Naive thymus-derived CD4-positive, alpha-beta T cell (primary cell): ENCODE results near the gene HECTD3. TPM values are rescaled to one million over a fixed set of nuclear protein-coding genes. Genes with fewer than 3 reads are reported as not detected.
"Not testable (repeated sequence)": the region's sequence is repeated elsewhere in the genome, so short reads cannot be mapped to it uniquely, and the experiment has no call there.

Experiments
- ATAC-seq: fragments of 150-1000 bp; cut with Tn5 transposase; 2 replicates; pipeline ENCODE4 v1.10.0; 2021; ENCODE audit warnings: mild to moderate bottlenecking, moderate library complexity
- CTCF ChIA-PET: fragments of 350-600 bp; sonication (Branson Sonifier 250); formaldehyde crosslinking; loops from one replicate; lab custom pipeline; 2021; ENCODE audit warnings: antibody characterized with exemption; lab: Charles Lee
- POLR2A ChIA-PET: fragments of 350-600 bp; sonication (Branson Sonifier 250); formaldehyde crosslinking; loops from one replicate; lab custom pipeline; 2021; ENCODE audit warnings: antibody characterized with exemption, inconsistent platforms; lab: Charles Lee
- DNase-seq, 9 donors: peaks; one replicate each; pipeline versions ENCODE4 v3.0.0 to v3.0.0-alpha.2; 2020 to 2022; ENCODE audit warnings: mixed read lengths in 1 of 9
- H3K27ac ChIP-seq: one replicate; pipeline ENCODE4 v1.7.0; 2013; ENCODE audit warnings: mild to moderate bottlenecking, low read depth, low read length, moderate library complexity
- H3K27me3 ChIP-seq, 2 donors: one replicate each; pipeline ENCODE4 v1.7.0; 2013; ENCODE audit warnings: low read length in 2 of 2, mild to moderate bottlenecking in 2 of 2, moderate library complexity in 2 of 2; ENCODE audit not compliant: control insufficient read depth in 2 of 2, insufficient read depth in 2 of 2
- H3K36me3 ChIP-seq, 3 experiments: 1 replicate in 2 of 3; 2 replicates in 1 of 3; pipeline ENCODE4 v1.7.0; 2013; ENCODE audit warnings: low read length in 3 of 3, mild to moderate bottlenecking in 3 of 3, moderate library complexity in 1 of 3; ENCODE audit not compliant: insufficient read depth in 3 of 3, control insufficient read depth in 2 of 3
- H3K4me1 ChIP-seq, 2 donors: one replicate each; pipeline ENCODE4 v1.7.0; 2013; ENCODE audit warnings: low read length in 2 of 2, mild to moderate bottlenecking in 2 of 2, moderate library complexity in 1 of 2; ENCODE audit not compliant: control insufficient read depth in 2 of 2, insufficient read depth in 2 of 2
- H3K4me3 ChIP-seq: 2 replicates; pipeline ENCODE4 v1.7.0; 2013; ENCODE audit warnings: mild to moderate bottlenecking, low read length
- H3K9me3 ChIP-seq, 3 experiments: 1 replicate in 2 of 3; 2 replicates in 1 of 3; pipeline ENCODE4 v1.7.0; 2013; ENCODE audit warnings: low read length in 3 of 3; ENCODE audit not compliant: control insufficient read depth in 2 of 3
- H3K27ac Mint-ChIP-seq, 9 donors: one replicate each; pipeline ENCODE4 v1.8.0; 2020 to 2022; ENCODE audit warnings: mixed read lengths in 9 of 9, mild to moderate bottlenecking in 8 of 9, moderate library complexity in 5 of 9, inconsistent platforms in 2 of 9
- H3K27me3 Mint-ChIP-seq, 5 donors: one replicate each; pipeline ENCODE4 v1.8.0; 2021 to 2022; ENCODE audit warnings: mixed read lengths in 5 of 5, mild to moderate bottlenecking in 1 of 5
- H3K36me3 Mint-ChIP-seq, 5 donors: one replicate each; pipeline ENCODE4 v1.8.0; 2020 to 2022; ENCODE audit warnings: mixed read lengths in 5 of 5, mild to moderate bottlenecking in 3 of 5, inconsistent platforms in 1 of 5
- H3K4me1 Mint-ChIP-seq, 7 donors: one replicate each; pipeline ENCODE4 v1.8.0; 2020 to 2022; ENCODE audit warnings: mixed read lengths in 7 of 7, mild to moderate bottlenecking in 3 of 7, inconsistent platforms in 1 of 7
- H3K4me3 Mint-ChIP-seq, 10 donors: one replicate each; pipeline ENCODE4 v1.8.0; 2020 to 2022; ENCODE audit warnings: mild to moderate bottlenecking in 10 of 10, mixed read lengths in 10 of 10, moderate library complexity in 6 of 10, inconsistent platforms in 2 of 10
- H3K9me3 Mint-ChIP-seq, 11 donors: one replicate each; pipeline ENCODE4 v1.8.0; 2020 to 2022; ENCODE audit warnings: mixed read lengths in 11 of 11, mild to moderate bottlenecking in 4 of 11, inconsistent platforms in 1 of 11, moderate library complexity in 1 of 11
- intact Hi-C, 2 donors: fragments of 100-400 bp; cut with micrococcal nuclease; formaldehyde crosslinking; loops; one replicate each; pipeline ENCODE4 v1.15.1; 2023
- polyA plus RNA-seq, 2 donors: library from polyadenylated mRNA; unstranded; fragments of 300-500 nt; fragmentation: Illumina TruSeq; gene quantifications; one replicate each; pipeline ENCODE4 v1.2.3, GENCODE V29; 2021
- total RNA-seq, 6 experiments: library from RNA in 5 of 6; stranded (reverse) in 5 of 6; gene quantifications; 1 replicate in 5 of 6; 2 replicates in 1 of 6; pipeline ENCODE4 v1.2.3 and lab custom pipeline; 2021 to 2026

Gene HECTD3
- total and polyA plus RNA-seq, 7 experiments from 2014 or later, result 12.2 to 53.7 (median 39.5) TPM

GRCh38 chr1:44985747-44986359 is 25.3 kb downstream of the HECTD3 start:
- no peaks in the 10 kb centered on the region for H3K9me3 ChIP-seq
- Mint-ChIP-seq H3K27me3 (no peaks in the 10 kb centered on the region), H3K27ac (peak overlapping the region; percentile 75 to 99 (median 92)), H3K4me1 (peaks cover 7 to 39% (median 23%) of the 10 kb centered on the region in 7 donors), H3K36me3 (peaks cover 0 to 4% (median 2%) of the 10 kb centered on the region in 5 donors), H3K4me3 (peak overlapping the region; percentile 90 to 100 (median 98)), H3K9me3 (no peaks in the 10 kb centered on the region)
- no peak for ATAC-seq
- H3K27ac ChIP-seq, result peak overlapping the region; percentile 68
- H3K4me1 ChIP-seq, result peaks cover 8 to 13% of the 10 kb centered on the region in 2 donors
- H3K27me3 ChIP-seq, result no peaks in the 10 kb centered on the region
- intact Hi-C loops, result loop anchor here (1.0 to 5.0 kb wide), 13 partner anchors 26 to 701 kb away; partner anchors contain the start of genes GPBP1L1 (in 2 of the 2), TMEM69 (in 2 of the 2), UROD (in 2 of the 2) and KIF2C (in 1 of the 2)
- H3K36me3 ChIP-seq, result peaks cover 0 to 5% (median 0%) of the 10 kb centered on the region in 3 experiments
- H3K4me3 ChIP-seq, result peak overlapping the region; percentile 77
- CTCF ChIA-PET, result interaction anchor here (0.6 to 4.2 kb wide), 5 partner anchors 25 to 177 kb away, joined by 3 to 15 read pairs (median 5); partner anchors contain the start of genes HECTD3 and UROD
- no peak for DNase-seq
- POLR2A ChIA-PET, result interaction anchor here (0.5 to 2.5 kb wide), 19 partner anchors 25 to 1318 kb away, joined by 3 to 30 read pairs (median 4); partner anchors contain the start of genes BTBD19, HECTD3, LRRC41 and MUTYH

GRCh38 chr1:44977372-44977771 is 33.8 kb downstream of the HECTD3 start:
- peaks cover 17 to 54% (median 38%) of the 10 kb centered on the region in 5 donors for H3K36me3 Mint-ChIP-seq
- DNase-seq, intact Hi-C loops, H3K4me3 ChIP-seq, H3K4me1 ChIP-seq, H3K27ac Mint-ChIP-seq, H3K27me3 ChIP-seq, CTCF ChIA-PET, H3K9me3 Mint-ChIP-seq, ATAC-seq, H3K9me3 ChIP-seq, H3K4me3 Mint-ChIP-seq, POLR2A ChIA-PET, H3K27me3 Mint-ChIP-seq, H3K27ac ChIP-seq: not testable (repeated sequence)
- peaks cover 3 to 13% (median 8%) of the 10 kb centered on the region in 7 donors for H3K4me1 Mint-ChIP-seq
- H3K36me3 ChIP-seq, result peaks cover 0 to 59% (median 13%) of the 10 kb centered on the region in 3 experiments

- Mint-ChIP-seq H3K4me1 (peaks cover 0 to 11% (median 5%) of the 10 kb centered on the region in 7 donors), H3K27me3 (no peaks in the 10 kb centered on the region), H3K27ac (no peak overlapping the region), H3K36me3 (peaks cover 17 to 58% (median 38%) of the 10 kb centered on the region in 5 donors), H3K4me3 (no peak overlapping the region), H3K9me3 (peaks cover 0 to 4% (median 0%) of the 10 kb centered on the region in 11 donors)
- no peaks in the 10 kb centered on the region for H3K9me3 ChIP-seq
- ChIA-PET CTCF (no interaction called here), POLR2A (no interaction called here)
- intact Hi-C loops, result no loop called here
- H3K36me3 ChIP-seq, result peaks cover 0 to 65% (median 13%) of the 10 kb centered on the region in 3 experiments
- DNase-seq, result no peak
- H3K4me1 ChIP-seq, result no peaks in the 10 kb centered on the region
- ATAC-seq, result no peak
- H3K27me3 ChIP-seq, result no peaks in the 10 kb centered on the region
- H3K27ac ChIP-seq, result no peak overlapping the region
- no peak overlapping the region for H3K4me3 ChIP-seq
Observed at GRCh38 chr1:44976252-44976651, 34.9 kb downstream of the HECTD3 start.

GRCh38 chr1:44973645-44974044 is 37.5 kb downstream of the HECTD3 start:
- Histone ChIP-seq H3K4me1 (no peaks in the 10 kb centered on the region), H3K27me3 (no peaks in the 10 kb centered on the region), H3K27ac (no peak overlapping the region), H3K9me3 (no peaks in the 10 kb centered on the region), H3K36me3 (peaks cover 0 to 44% (median 13%) of the 10 kb centered on the region in 3 experiments), H3K4me3 (no peak overlapping the region)
- Mint-ChIP-seq H3K4me1 (peaks cover 0 to 21% (median 5%) of the 10 kb centered on the region in 7 donors), H3K4me3 (no peak overlapping the region), H3K36me3 (peaks cover 21 to 54% (median 35%) of the 10 kb centered on the region in 5 donors), H3K27me3 (no peaks in the 10 kb centered on the region), H3K27ac (peak overlapping the region in 2 of 9 donors; percentile 70 to 75), H3K9me3 (peaks cover 0 to 4% (median 0%) of the 10 kb centered on the region in 11 donors)
- no peak for ATAC-seq
- intact Hi-C loops, result no loop called here
- ChIA-PET POLR2A (no interaction called here), CTCF (no interaction called here)
- DNase-seq, result no peak

- ATAC-seq (no peak), DNase-seq (no peak)
- no peak overlapping the region for H3K4me3 Mint-ChIP-seq
- Histone ChIP-seq H3K9me3 (no peaks in the 10 kb centered on the region), H3K4me1 (no peaks in the 10 kb centered on the region), H3K27ac (no peak overlapping the region), H3K27me3 (no peaks in the 10 kb centered on the region), H3K36me3 (peaks cover 0 to 14% (median 0%) of the 10 kb centered on the region in 3 experiments), H3K4me3 (no peak overlapping the region)
- H3K4me1 Mint-ChIP-seq, result peaks cover 0 to 14% (median 5%) of the 10 kb centered on the region in 7 donors
- CTCF ChIA-PET, result no interaction called here
- intact Hi-C loops, result no loop called here
- POLR2A ChIA-PET, result interaction anchor here (0.7 to 0.8 kb wide), 2 partner anchors 32 to 39 kb away, joined by 3 read pairs; no protein-coding TSS in a partner anchor
- H3K36me3 Mint-ChIP-seq, result peaks cover 8 to 26% (median 14%) of the 10 kb centered on the region in 5 donors
- no peaks in the 10 kb centered on the region for H3K9me3 Mint-ChIP-seq
- peak overlapping the region in 1 of 9 donors; percentile 81 for H3K27ac Mint-ChIP-seq
- H3K27me3 Mint-ChIP-seq, result no peaks in the 10 kb centered on the region
Observed at GRCh38 chr1:44970317-44970716, 40.8 kb downstream of the HECTD3 start.

GRCh38 chr1:44964396-44964795 is 46.7 kb downstream of the HECTD3 start:
- POLR2A ChIA-PET, result no interaction called here
- Mint-ChIP-seq H3K4me1 (peaks cover 0 to 3% (median 0%) of the 10 kb centered on the region in 7 donors), H3K4me3 (no peak overlapping the region), H3K36me3 (peaks cover 0 to 20% (median 14%) of the 10 kb centered on the region in 5 donors), H3K27me3 (no peaks in the 10 kb centered on the region), H3K9me3 (peaks cover 0 to 1% (median 0%) of the 10 kb centered on the region in 11 donors), H3K27ac (no peak overlapping the region)
- Histone ChIP-seq H3K27me3 (no peaks in the 10 kb centered on the region), H3K9me3 (no peaks in the 10 kb centered on the region), H3K4me1 (no peaks in the 10 kb centered on the region), H3K4me3 (no peak overlapping the region), H3K27ac (no peak overlapping the region), H3K36me3 (no peaks in the 10 kb centered on the region)
- CTCF ChIA-PET, result interaction anchor here (1.1 kb wide), 1 partner anchor 337 kb away, joined by 3 read pairs; no protein-coding TSS in a partner anchor
- intact Hi-C loops, result no loop called here
- DNase-seq, result no peak
- no peak for ATAC-seq
